Thymus (tissue), 11 donors: ENCODE measurements around the gene TSHZ2. TPM values are rescaled to one million over a fixed set of nuclear protein-coding genes. Genes with fewer than 3 reads are reported as not detected.
"Not testable (repeated sequence)": the region's sequence is repeated elsewhere in the genome, so short reads cannot be mapped to it uniquely, and the experiment has no call there.

Experiments
- DNase-seq, 9 donors: peaks; one replicate each; pipeline ENCODE4 v3.0.0-alpha.2; 2013; ENCODE audit warnings: low spot score in 9 of 9, low read depth in 6 of 9, missing footprints in 1 of 9
- H3K27ac ChIP-seq, 2 donors: one replicate each; pipeline ENCODE4 v1.5.1; 2013; ENCODE audit warnings: control low read depth in 1 of 2, low read depth in 1 of 2, low read length in 1 of 2, mild to moderate bottlenecking in 1 of 2, moderate library complexity in 1 of 2
- H3K27me3 ChIP-seq, 2 donors: one replicate each; pipeline ENCODE4 v1.5.1; 2013; ENCODE audit warnings: low read length in 1 of 2; ENCODE audit not compliant: control insufficient read depth in 2 of 2, insufficient read depth in 1 of 2
- H3K36me3 ChIP-seq, 2 donors: one replicate each; pipeline ENCODE4 v1.5.1; 2013; ENCODE audit warnings: low read length in 1 of 2, mild to moderate bottlenecking in 1 of 2, moderate library complexity in 1 of 2; ENCODE audit not compliant: control insufficient read depth in 2 of 2, insufficient read depth in 2 of 2
- H3K4me1 ChIP-seq, 2 donors: one replicate each; pipeline ENCODE4 v1.5.1; 2013; ENCODE audit warnings: low read length in 2 of 2; ENCODE audit not compliant: control insufficient read depth in 2 of 2, insufficient read depth in 2 of 2
- H3K4me3 ChIP-seq, 2 donors: one replicate each; pipeline ENCODE4 v1.5.1; 2013; ENCODE audit warnings: low read length in 2 of 2, control low read depth in 1 of 2, mild to moderate bottlenecking in 1 of 2
- H3K9me3 ChIP-seq, 2 donors: one replicate each; pipeline ENCODE4 v1.5.1; 2013; ENCODE audit warnings: low read length in 1 of 2, mild to moderate bottlenecking in 1 of 2; ENCODE audit not compliant: control insufficient read depth in 2 of 2, insufficient read depth in 1 of 2
- WGBS: extraction: QIAGEN DNeasy Blood & Tissue Kit; methylation state at CpG from one replicate; pipeline ENCODE4 v1.1.7; 2013; 5-methylcytosine and 5-hydroxymethylcytosine counted together
- polyA plus RNA-seq: library from polyadenylated mRNA; stranded (reverse); fragments of 200-250 nt; gene quantifications from one replicate; pipeline ENCODE4 v1.2.3, GENCODE V29; 2013
- total RNA-seq: library from RNA; stranded (reverse); fragments of 120-200 nt; gene quantifications from one replicate; pipeline ENCODE4 v1.2.4, GENCODE V29; 2013
- donor health status: healthy.

TSHZ2 gene
- total and polyA plus RNA-seq, 2 donors, result 1.4 to 2.4 TPM

GRCh38 chr20:53533500-53533899, 561.3 kb downstream of the TSHZ2 start:
- Histone ChIP-seq H3K36me3 (no peaks in the 10 kb centered on the region), H3K27ac (no peak overlapping the region), H3K27me3 (no peaks in the 10 kb centered on the region), H3K4me1 (no peaks in the 10 kb centered on the region), H3K4me3 (no peak overlapping the region), H3K9me3 (no peaks in the 10 kb centered on the region)
- DNase-seq, result no peak
- 98% methylated on average over 1 of the region's 1 CpG for WGBS

- Histone ChIP-seq H3K4me3 (no peak overlapping the region), H3K36me3 (no peaks in the 10 kb centered on the region), H3K27me3 (no peaks in the 10 kb centered on the region), H3K27ac (no peak overlapping the region), H3K4me1 (no peaks in the 10 kb centered on the region), H3K9me3 (no peaks in the 10 kb centered on the region)
- DNase-seq, result no peak
- 87% methylated on average over 7 of the region's 7 CpGs for WGBS
Measured at GRCh38 chr20:53534037-53534436, 561.9 kb downstream of the TSHZ2 start.

DNA sequence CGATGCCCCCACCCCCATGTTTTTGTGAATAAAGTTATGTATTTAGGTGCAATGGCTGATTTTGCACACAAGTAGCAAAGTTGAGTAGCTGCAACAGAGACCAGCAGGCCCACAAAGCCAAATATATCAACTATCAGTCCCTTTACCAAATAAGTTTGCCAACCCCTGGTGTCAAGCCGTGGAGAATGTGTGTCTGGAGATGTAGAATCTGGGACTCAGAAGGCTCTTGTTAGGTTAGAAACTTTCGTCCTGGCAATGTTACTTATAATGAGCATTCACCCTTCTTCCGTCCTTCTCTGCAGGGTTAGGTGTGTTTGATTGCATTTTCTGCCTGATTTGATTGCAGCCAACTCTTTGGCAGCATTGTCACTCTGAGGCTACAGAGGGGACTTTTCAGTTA, 563.7 kb downstream of the TSHZ2 start:
- DNase-seq, result no peak
- Histone ChIP-seq H3K9me3 (no peaks in the 10 kb centered on the region), H3K36me3 (no peaks in the 10 kb centered on the region)

GRCh38 chr20:53536382-53536781, 564.2 kb downstream of the TSHZ2 start:
- H3K4me1 ChIP-seq, result not testable (repeated sequence)

More for the DNA sequence above, 563.7 kb downstream of the TSHZ2 start:
- no peaks in the 10 kb centered on the region for H3K4me1 ChIP-seq
- H3K4me3 ChIP-seq, result no peak overlapping the region
- no peak overlapping the region for H3K27ac ChIP-seq
- H3K27me3 ChIP-seq, result no peaks in the 10 kb centered on the region
- 93% methylated on average over 4 of the region's 4 CpGs for WGBS

DNA sequence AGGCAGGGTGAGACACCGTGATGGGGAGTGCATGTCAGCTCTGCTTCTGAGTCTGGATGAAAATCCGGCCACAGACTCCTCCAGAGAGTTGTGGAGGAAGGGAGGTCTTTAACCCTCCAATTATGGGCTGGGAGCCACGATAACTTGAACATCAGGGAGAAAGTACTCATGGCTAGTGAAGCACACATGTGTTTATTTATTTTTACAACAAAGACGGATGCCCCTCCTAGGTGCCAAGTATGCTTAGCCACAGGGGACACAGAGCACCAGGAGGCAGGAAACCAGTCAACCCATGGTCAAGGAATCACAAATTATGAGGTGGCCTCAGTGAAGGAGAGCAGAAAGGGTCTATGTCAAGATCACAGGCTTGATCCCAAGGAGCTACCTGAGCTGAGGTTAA, 567.4 kb downstream of the TSHZ2 start:
- WGBS, result 91% methylated on average over 4 of the region's 4 CpGs
- Histone ChIP-seq H3K4me3 (no peak overlapping the region), H3K4me1 (no peaks in the 10 kb centered on the region), H3K27ac (no peak overlapping the region), H3K27me3 (no peaks in the 10 kb centered on the region), H3K9me3 (no peaks in the 10 kb centered on the region), H3K36me3 (no peaks in the 10 kb centered on the region)
- no peak for DNase-seq

More at GRCh38 chr20:53536382-53536781, 564.2 kb downstream of the TSHZ2 start:
- H3K27ac ChIP-seq, DNase-seq, H3K4me3 ChIP-seq, H3K27me3 ChIP-seq, H3K36me3 ChIP-seq, H3K9me3 ChIP-seq: not testable (repeated sequence)
- WGBS, result 95% methylated on average over 3 of the region's 3 CpGs
